Measurements from ENCODE around the gene MRPL36.

DNA sequence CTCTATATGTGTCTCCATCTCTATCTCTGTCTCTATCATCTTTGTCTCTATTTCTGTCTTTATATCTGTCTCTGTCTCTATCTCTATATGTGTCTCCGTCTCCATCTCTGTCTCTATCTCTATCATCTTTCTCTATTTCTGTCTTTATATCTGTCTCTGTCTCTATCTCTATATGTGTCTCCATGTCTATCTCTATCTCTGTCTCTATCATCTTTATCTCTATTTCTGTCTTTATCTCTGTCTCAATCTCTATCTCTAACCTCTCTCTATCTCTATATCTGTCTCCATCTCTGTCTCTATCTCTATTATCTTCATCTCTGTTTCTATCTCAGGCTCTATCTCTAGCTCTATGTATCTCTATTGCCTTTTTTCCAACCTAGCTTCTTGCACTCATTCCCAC, 46.1 kb upstream of the MRPL36 start:
- TF ChIP-seq POLR2AphosphoS5 (IDR thresholded peaks at IDR 0.05; ENCODE audit: insufficient read depth, low read depth, low read length) = no peak
- TF ChIP-seq, protein P1, sequence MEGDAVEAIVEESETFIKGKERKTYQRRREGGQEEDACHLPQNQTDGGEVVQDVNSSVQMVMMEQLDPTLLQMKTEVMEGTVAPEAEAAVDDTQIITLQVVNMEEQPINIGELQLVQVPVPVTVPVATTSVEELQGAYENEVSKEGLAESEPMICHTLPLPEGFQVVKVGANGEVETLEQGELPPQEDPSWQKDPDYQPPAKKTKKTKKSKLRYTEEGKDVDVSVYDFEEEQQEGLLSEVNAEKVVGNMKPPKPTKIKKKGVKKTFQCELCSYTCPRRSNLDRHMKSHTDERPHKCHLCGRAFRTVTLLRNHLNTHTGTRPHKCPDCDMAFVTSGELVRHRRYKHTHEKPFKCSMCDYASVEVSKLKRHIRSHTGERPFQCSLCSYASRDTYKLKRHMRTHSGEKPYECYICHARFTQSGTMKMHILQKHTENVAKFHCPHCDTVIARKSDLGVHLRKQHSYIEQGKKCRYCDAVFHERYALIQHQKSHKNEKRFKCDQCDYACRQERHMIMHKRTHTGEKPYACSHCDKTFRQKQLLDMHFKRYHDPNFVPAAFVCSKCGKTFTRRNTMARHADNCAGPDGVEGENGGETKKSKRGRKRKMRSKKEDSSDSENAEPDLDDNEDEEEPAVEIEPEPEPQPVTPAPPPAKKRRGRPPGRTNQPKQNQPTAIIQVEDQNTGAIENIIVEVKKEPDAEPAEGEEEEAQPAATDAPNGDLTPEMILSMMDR (IDR thresholded peaks at IDR 0.05; ENCODE audit: extremely low read depth in 1 of 2, insufficient read depth in 1 of 2, low read depth in 1 of 2, low read length in 2 of 2) = no peak
- no peak for TF ChIP-seq POLR2A (IDR thresholded peaks at IDR 0.05; ENCODE audit: low read depth, low read length)
- TF ChIP-seq, protein P2, sequence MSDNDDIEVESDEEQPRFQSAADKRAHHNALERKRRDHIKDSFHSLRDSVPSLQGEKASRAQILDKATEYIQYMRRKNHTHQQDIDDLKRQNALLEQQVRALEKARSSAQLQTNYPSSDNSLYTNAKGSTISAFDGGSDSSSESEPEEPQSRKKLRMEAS (IDR thresholded peaks at IDR 0.05; ENCODE audit: insufficient read depth, insufficient read length) = no peak
- TF ChIP-seq GATA2 (IDR thresholded peaks at IDR 0.05; ENCODE audit: insufficient read depth, insufficient read length, low read depth, low read length) = no peak

Measured in endothelial cell of umbilical vein (primary cell).